Left ventricle myocardium inferior (tissue), 1 donor: ENCODE measurements around the gene GORASP1. TPM values are rescaled to one million over a fixed set of nuclear protein-coding genes. Genes with fewer than 3 reads are reported as not detected.

Experiments
- DNase-seq: peaks from one replicate; pipeline ENCODE4 v3.0.0-alpha.2; 2020
- H3K27ac ChIP-seq: fragments of 200-600 bp; replicated peaks from 2 replicates; pipeline ENCODE4 v1.8.0; 2021
- H3K27me3 ChIP-seq: fragments of 200-600 bp; 2 replicates; pipeline ENCODE4 v1.8.0; 2021; ENCODE audit warnings: low read depth
- H3K36me3 ChIP-seq: fragments of 200-600 bp; 2 replicates; pipeline ENCODE4 v1.8.0; 2021
- H3K4me1 ChIP-seq: fragments of 200-600 bp; 2 replicates; pipeline ENCODE4 v1.8.0; 2021
- H3K4me3 ChIP-seq: fragments of 200-600 bp; 2 replicates; pipeline ENCODE4 v1.8.0; 2021; ENCODE audit warnings: mild to moderate bottlenecking, moderate library complexity
- H3K9me3 ChIP-seq: fragments of 200-600 bp; replicated peaks from 2 replicates; pipeline ENCODE4 v1.8.0; 2021
- intact Hi-C: fragments of 100-400 bp; cut with micrococcal nuclease; formaldehyde crosslinking; loops from one replicate; pipeline ENCODE4 v1.11.0; 2022
- microRNA-seq: library from miRNA; unstranded; fragments of <30 nt; microRNA quantifications from one replicate; pipeline ENCODE4 v1.2.0, GENCODE V29; 2020
- total RNA-seq: library from RNA; stranded (reverse); fragmentation: NEBNext Ultra II Directional; extraction: Animal tissue kit (Norgen Biotek cat#: 25700); gene quantifications from one replicate; pipeline ENCODE4 v1.2.1, GENCODE V29; 2021
- TF ChIP-seq, protein P1 (sequence below): fragments of 200-600 bp; IDR thresholded peaks from 2 replicates; pipeline ENCODE4 v1.8.0; 2021; ENCODE audit warnings: antibody characterized with exemption, mild to moderate bottlenecking, borderline replicate concordance
- donor health status: DM: no; HTN: yes; CAD: no; lungs with severe emphysema.

The GORASP1 gene
- total RNA-seq, 1 donor from 2014 or later: 54.0 TPM

GRCh38 chr3:39051649-39052561 lies 55.5 kb downstream of the GORASP1 start, which contains the start of the genes SCN11A and WDR48:
Gene SCN11A (minus strand): TSS chr3:39051944. CDS start chr3:38950362, 101,582 bp downstream.
Gene WDR48 (plus strand): TSS chr3:39052016. CDS start chr3:39052026, 10 bp downstream.
- H3K27me3 ChIP-seq: no peaks in the 10 kb centered on the region
- TF ChIP-seq, protein P1, sequence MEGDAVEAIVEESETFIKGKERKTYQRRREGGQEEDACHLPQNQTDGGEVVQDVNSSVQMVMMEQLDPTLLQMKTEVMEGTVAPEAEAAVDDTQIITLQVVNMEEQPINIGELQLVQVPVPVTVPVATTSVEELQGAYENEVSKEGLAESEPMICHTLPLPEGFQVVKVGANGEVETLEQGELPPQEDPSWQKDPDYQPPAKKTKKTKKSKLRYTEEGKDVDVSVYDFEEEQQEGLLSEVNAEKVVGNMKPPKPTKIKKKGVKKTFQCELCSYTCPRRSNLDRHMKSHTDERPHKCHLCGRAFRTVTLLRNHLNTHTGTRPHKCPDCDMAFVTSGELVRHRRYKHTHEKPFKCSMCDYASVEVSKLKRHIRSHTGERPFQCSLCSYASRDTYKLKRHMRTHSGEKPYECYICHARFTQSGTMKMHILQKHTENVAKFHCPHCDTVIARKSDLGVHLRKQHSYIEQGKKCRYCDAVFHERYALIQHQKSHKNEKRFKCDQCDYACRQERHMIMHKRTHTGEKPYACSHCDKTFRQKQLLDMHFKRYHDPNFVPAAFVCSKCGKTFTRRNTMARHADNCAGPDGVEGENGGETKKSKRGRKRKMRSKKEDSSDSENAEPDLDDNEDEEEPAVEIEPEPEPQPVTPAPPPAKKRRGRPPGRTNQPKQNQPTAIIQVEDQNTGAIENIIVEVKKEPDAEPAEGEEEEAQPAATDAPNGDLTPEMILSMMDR: no peak
- no peaks in the 10 kb centered on the region for H3K9me3 ChIP-seq
- peaks cover 44% of the 10 kb centered on the region for H3K4me1 ChIP-seq
- H3K27ac ChIP-seq: peak within 1 kb of the TSS; percentile 95
- peak; percentile 94 for DNase-seq
- H3K36me3 ChIP-seq: no peaks in the 10 kb centered on the region
- peak within 1 kb of the TSS; percentile 100 for H3K4me3 ChIP-seq
- intact Hi-C loops: no loop called here

DNA sequence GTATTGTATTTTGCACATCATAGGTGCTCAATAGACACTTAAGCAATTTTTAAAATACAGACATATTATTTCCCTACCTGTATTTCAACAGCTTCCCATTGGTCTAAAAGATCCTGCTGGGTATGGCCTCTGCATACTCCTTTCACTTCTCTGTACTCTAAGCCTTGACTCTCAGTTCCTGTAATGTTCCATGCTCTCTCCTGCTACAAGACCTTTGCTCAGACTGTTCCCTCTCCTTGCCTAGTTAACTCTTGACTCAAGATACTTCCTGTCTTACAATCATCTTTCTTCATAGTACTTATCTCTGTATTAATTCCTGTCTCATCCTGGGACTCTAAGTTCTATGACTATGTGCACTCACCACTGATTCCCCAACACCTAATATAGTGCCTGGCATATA lies 57.4 kb downstream of the GORASP1 start:
- H3K9me3 ChIP-seq: no peaks in the 10 kb centered on the region
- no peaks in the 10 kb centered on the region for H3K36me3 ChIP-seq
- intact Hi-C loops: no loop called here
- TF ChIP-seq, protein P1: no peak
- H3K4me3 ChIP-seq: no peak overlapping the region
- peaks cover 39% of the 10 kb centered on the region for H3K4me1 ChIP-seq
- no peak for DNase-seq
- H3K27ac ChIP-seq: no peak overlapping the region
- no peaks in the 10 kb centered on the region for H3K27me3 ChIP-seq

Small RNAs within 50 kb of the gene (microRNA-seq; reads per million reads assigned to microRNA genes)
- gene MIR6822: not detected

Other genes starting within 250 kb of the GORASP1 start
- gene SCN11A, start 55.7 kb downstream of the GORASP1 start, total RNA-seq: 0.05 TPM
- 33.6 TPM for gene WDR48, start 55.6 kb downstream of the GORASP1 start, total RNA-seq
- 2.1 TPM for gene TTC21A, start 53 bp upstream of the GORASP1 start, total RNA-seq
- 12.1 TPM for gene CSRNP1, start 46.0 kb upstream of the GORASP1 start, total RNA-seq
- 386 TPM for gene XIRP1, start 85.0 kb upstream of the GORASP1 start, total RNA-seq
- 0.82 TPM for gene CX3CR1, start 172.4 kb upstream of the GORASP1 start, total RNA-seq
- gene CCR8, start 222.1 kb upstream of the GORASP1 start, total RNA-seq: not detected